Suprapubic skin (tissue), 4 donors: ENCODE results near the gene UBE2S. TPM values are rescaled to one million over a fixed set of nuclear protein-coding genes. Genes with fewer than 3 reads are reported as not detected.
A peak's percentile ranks its signal among the peaks of the same experiment; 100 is the strongest.

ENCODE experiments used
- DNase-seq, 2 donors: peaks; one replicate each; pipeline ENCODE4 v3.0.0-alpha.2; 2019; ENCODE audit warnings: low spot score in 2 of 2
- H3K27ac ChIP-seq: fragments of 200-600 bp; sonication (generic); one replicate; pipeline ENCODE4 v1.5.1; 2019
- H3K27me3 ChIP-seq: fragments of 200-600 bp; sonication (generic); one replicate; pipeline ENCODE4 v1.5.1; 2019
- H3K36me3 ChIP-seq: fragments of 200-600 bp; sonication (generic); one replicate; pipeline ENCODE4 v1.5.1; 2019
- H3K4me1 ChIP-seq: fragments of 200-600 bp; sonication (generic); one replicate; pipeline ENCODE4 v1.5.1; 2019
- H3K4me3 ChIP-seq: fragments of 200-600 bp; sonication (generic); one replicate; pipeline ENCODE4 v1.5.1; 2019; ENCODE audit warnings: mild to moderate bottlenecking
- H3K9me3 ChIP-seq: fragments of 200-600 bp; sonication (generic); one replicate; pipeline ENCODE4 v1.5.1; 2019
- EP300 ChIP-seq: sonication (generic); formaldehyde crosslinking; IDR thresholded peaks from one replicate; pipeline ENCODE4 v1.6.1; 2017; ENCODE audit warnings: antibody characterized with exemption
- POLR2A ChIP-seq, 2 donors: fragments of 450-650 bp; IDR thresholded peaks; one replicate each; pipeline ENCODE4 v1.6.1; 2017; ENCODE audit warnings: antibody characterized with exemption in 2 of 2, mild to moderate bottlenecking in 2 of 2, moderate library complexity in 2 of 2
- POLR2AphosphoS5 ChIP-seq, 3 donors: sonication (generic); formaldehyde crosslinking; IDR thresholded peaks; one replicate each; pipeline ENCODE4 v1.6.1; 2017; ENCODE audit warnings: antibody characterized with exemption in 3 of 3
- WGBS: methylation state at CpG from one replicate; pipeline ENCODE4 v1.1.5; 2018; 5-methylcytosine and 5-hydroxymethylcytosine counted together
- total RNA-seq, 4 donors: library from RNA; depleted of rRNA; stranded (reverse); fragments of >200 nt; gene quantifications; one replicate each; pipeline ENCODE4 v1.1.0, GENCODE V29; 2016
- TF ChIP-seq, protein P1 (sequence below), 2 donors: fragments of 200-600 bp in 1 of 2; fragments of 450-650 bp in 1 of 2; sonication (generic) in 1 of 2; IDR thresholded peaks; one replicate each; pipeline ENCODE4 v1.5.1; 2016 to 2019; ENCODE audit warnings: antibody characterized with exemption in 2 of 2, mild to moderate bottlenecking in 1 of 2, moderate library complexity in 1 of 2

The UBE2S gene
- total RNA-seq, 4 donors from 2014 or later = 7.4 to 17.0 (median 12.2) TPM

DNA sequence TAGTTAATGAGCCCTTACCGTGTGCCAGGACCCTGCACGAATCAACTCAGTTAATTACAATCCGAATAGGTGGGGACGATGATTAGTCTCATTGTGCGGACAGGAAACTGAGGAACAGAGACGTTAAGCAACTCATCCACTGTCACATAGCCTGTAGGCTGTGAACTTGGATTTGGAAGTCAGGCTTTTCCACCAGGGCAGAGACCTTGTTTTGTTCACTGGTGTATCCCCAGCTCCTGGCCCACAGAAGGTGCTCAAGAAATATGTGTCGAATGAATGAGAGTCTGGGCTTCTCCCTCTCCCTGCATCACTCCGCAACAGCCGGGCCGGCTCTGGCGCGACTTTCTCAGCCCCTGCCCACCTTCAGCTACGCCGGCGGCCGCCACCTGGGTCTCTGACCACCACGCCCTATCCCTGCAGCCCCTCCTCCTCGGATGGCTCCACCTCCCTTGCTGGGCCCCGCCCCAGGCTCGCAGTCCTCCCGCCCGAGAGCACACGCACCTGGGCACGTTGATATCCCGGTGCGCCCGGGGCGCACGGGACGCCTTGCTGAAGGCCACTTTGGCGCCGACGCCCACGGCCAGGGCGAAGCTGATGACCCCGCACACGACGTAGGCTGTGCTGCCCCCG is 34.2 kb upstream of the UBE2S start:
- Histone ChIP-seq H3K36me3 (no peaks in the 10 kb centered on the region), H3K27me3 (peaks cover 89% of the 10 kb centered on the region), H3K27ac (no peak overlapping the region), H3K9me3 (no peaks in the 10 kb centered on the region), H3K4me1 (peaks cover 30% of the 10 kb centered on the region), H3K4me3 (peak overlapping the region; percentile 23)
- TF ChIP-seq EP300 (no peak), POLR2AphosphoS5 (IDR thresholded peaks at IDR 0.05) (no peak), POLR2A (IDR thresholded peaks at IDR 0.05) (no peak)
- TF ChIP-seq, protein P1, sequence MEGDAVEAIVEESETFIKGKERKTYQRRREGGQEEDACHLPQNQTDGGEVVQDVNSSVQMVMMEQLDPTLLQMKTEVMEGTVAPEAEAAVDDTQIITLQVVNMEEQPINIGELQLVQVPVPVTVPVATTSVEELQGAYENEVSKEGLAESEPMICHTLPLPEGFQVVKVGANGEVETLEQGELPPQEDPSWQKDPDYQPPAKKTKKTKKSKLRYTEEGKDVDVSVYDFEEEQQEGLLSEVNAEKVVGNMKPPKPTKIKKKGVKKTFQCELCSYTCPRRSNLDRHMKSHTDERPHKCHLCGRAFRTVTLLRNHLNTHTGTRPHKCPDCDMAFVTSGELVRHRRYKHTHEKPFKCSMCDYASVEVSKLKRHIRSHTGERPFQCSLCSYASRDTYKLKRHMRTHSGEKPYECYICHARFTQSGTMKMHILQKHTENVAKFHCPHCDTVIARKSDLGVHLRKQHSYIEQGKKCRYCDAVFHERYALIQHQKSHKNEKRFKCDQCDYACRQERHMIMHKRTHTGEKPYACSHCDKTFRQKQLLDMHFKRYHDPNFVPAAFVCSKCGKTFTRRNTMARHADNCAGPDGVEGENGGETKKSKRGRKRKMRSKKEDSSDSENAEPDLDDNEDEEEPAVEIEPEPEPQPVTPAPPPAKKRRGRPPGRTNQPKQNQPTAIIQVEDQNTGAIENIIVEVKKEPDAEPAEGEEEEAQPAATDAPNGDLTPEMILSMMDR (IDR thresholded peaks at IDR 0.05) = no peak
- DNase-seq = no peak
- 1% methylated on average over 18 of the region's 39 CpGs for WGBS

DNA sequence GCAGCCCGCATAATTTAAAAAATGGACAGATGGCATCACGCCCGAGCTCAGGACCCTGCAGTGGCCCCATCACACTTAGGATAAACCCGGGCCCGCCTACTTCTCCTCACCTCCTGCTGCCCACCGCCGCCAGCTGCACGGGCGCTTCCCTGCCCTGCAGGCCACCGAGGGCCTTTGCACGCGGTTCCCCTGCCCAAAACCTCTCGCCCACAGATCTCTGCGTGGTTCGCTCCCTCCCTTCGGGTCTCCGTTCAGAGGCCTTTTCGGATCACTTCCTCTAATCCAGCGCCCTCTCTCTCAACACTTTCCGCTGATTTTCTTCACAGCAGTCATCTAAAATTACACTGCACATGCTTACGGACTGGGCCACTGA is 33.7 kb upstream of the UBE2S start:
- WGBS = 6% methylated on average over 19 of the region's 21 CpGs
- Histone ChIP-seq H3K27me3 (peaks cover 94% of the 10 kb centered on the region), H3K36me3 (no peaks in the 10 kb centered on the region), H3K9me3 (no peaks in the 10 kb centered on the region), H3K27ac (no peak overlapping the region), H3K4me1 (peaks cover 27% of the 10 kb centered on the region), H3K4me3 (no peak overlapping the region)
- TF ChIP-seq POLR2A (IDR thresholded peaks at IDR 0.05) (no peak), POLR2AphosphoS5 (IDR thresholded peaks at IDR 0.05) (no peak), EP300 (no peak)
- TF ChIP-seq, protein P1 (IDR thresholded peaks at IDR 0.05) = no peak
- DNase-seq = no peak

DNA sequence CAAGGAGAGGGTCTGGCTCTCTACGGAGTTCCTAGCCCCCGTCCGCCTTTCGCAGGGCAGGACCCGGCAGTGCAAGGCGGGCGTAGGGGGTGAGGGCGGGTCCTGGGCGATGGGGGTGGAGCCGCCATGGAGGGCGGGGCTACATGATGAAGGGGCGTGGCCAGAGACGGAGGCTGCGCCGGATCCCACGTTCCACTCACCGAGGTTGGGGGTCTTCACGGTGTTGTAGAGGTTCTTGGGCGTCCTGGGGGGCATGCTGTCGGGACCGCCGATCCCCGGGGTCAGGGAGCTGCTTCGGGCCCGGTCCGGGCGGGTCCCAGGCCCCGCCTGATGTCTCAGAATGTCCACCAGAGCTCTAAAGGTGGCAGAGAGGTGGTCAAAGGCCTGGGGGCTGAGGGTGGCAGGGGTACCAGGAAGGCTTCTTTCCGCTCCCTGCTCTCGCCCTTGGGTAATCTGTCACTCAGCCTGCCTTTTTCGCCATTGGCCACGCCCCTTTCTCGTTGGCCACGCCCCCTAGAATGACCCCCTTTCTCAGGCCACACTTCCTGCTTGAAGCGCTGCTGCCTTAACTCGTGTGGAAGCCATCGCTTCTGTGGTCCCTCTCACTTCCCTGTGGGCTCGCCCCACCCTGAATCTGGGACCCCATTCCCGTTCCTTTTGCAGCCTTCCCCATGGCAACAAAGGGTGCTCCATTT is 33.0 kb upstream of the UBE2S start:
- H3K27me3 ChIP-seq = peaks cover 98% of the 10 kb centered on the region
- DNase-seq = no peak
- H3K4me3 ChIP-seq = no peak overlapping the region
- H3K9me3 ChIP-seq = no peaks in the 10 kb centered on the region
- 7% methylated on average over 18 of the region's 39 CpGs for WGBS
- no peak overlapping the region for H3K27ac ChIP-seq
- no peak for TF ChIP-seq POLR2AphosphoS5 (IDR thresholded peaks at IDR 0.05)
- TF ChIP-seq, protein P1 (IDR thresholded peaks at IDR 0.05) = no peak
- no peak for TF ChIP-seq POLR2A (IDR thresholded peaks at IDR 0.05)
- no peak for TF ChIP-seq EP300
- peaks cover 23% of the 10 kb centered on the region for H3K4me1 ChIP-seq
- H3K36me3 ChIP-seq = no peaks in the 10 kb centered on the region

DNA sequence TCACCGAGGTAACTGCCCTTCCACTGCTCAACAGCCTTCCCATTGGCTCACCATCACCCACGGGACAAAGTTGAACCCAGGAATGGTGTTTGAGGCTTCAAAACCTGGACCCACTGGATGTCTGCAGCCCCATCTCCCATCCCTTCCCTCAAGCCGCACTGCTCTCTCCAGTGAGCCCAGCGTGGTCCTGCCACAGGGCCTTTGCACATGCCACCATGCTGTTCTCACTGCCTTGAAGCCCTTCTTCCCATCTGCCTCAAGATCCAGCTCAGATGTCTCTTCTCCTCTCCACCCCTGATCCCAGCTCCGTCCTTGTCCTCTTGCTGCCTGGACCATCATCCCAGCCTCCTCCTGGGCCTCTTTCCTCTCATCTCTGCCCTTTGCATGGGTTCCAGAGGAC is 31.5 kb upstream of the UBE2S start:
- TF ChIP-seq POLR2AphosphoS5 (IDR thresholded peaks at IDR 0.05) (no peak), EP300 (no peak), POLR2A (IDR thresholded peaks at IDR 0.05) (no peak)
- TF ChIP-seq, protein P1 (IDR thresholded peaks at IDR 0.05) = no peak
- no peaks in the 10 kb centered on the region for H3K36me3 ChIP-seq
- H3K4me1 ChIP-seq = peaks cover 23% of the 10 kb centered on the region
- WGBS = 82% methylated on average over 5 of the region's 5 CpGs
- H3K27me3 ChIP-seq = peaks cover 86% of the 10 kb centered on the region
- no peaks in the 10 kb centered on the region for H3K9me3 ChIP-seq
- H3K4me3 ChIP-seq = no peak overlapping the region
- DNase-seq = no peak
- no peak overlapping the region for H3K27ac ChIP-seq

DNA sequence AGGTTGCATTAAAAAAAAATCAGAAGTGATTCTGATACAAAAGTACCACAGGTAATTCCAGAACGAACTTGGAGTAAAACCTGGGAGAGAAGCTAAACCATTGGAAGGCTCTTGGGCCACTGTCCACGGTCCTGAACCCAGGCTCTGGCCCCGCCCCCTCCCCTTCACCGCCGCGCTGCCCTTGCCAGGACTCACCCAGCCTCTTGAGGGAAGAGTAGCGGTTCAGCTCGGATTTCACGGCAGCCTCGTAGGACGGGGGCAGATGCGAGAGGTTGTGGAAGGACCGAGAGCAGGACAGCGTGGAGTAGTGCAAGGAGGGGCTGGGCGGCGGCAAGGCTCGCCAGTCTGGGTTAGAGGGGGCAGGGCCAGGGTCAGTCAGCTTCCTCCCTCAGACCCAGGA is 29.8 kb upstream of the UBE2S start:
- H3K27ac ChIP-seq = no peak overlapping the region
- DNase-seq = no peak
- TF ChIP-seq, protein P1 (IDR thresholded peaks at IDR 0.05) = no peak
- TF ChIP-seq EP300 (no peak), POLR2A (IDR thresholded peaks at IDR 0.05) (no peak), POLR2AphosphoS5 (IDR thresholded peaks at IDR 0.05) (no peak)
- peaks cover 21% of the 10 kb centered on the region for H3K4me1 ChIP-seq
- H3K9me3 ChIP-seq = no peaks in the 10 kb centered on the region
- H3K4me3 ChIP-seq = no peak overlapping the region
- no peaks in the 10 kb centered on the region for H3K36me3 ChIP-seq
- peaks cover 85% of the 10 kb centered on the region for H3K27me3 ChIP-seq
- WGBS = 2% methylated on average over 17 of the region's 17 CpGs
